Activated CD4-positive, CD25-positive, alpha-beta regulatory T cell treated with anti-CD3 and anti-CD28 coated beads, Interleukin-2, amount 50 U/mL, for 24 hours (primary cell): ENCODE measurements around the gene SH3PXD2B.
"Not testable (repeated sequence)": the region's sequence is repeated elsewhere in the genome, so short reads cannot be mapped to it uniquely, and the experiment has no call there.

Experiments used
- ATAC-seq, 2 donors: fragments of 150-1000 bp; cut with Tn5 transposase; one replicate each; pipeline ENCODE4 v1.10.0; 2021; ENCODE audit warnings: mild to moderate bottlenecking in 1 of 2, moderate library complexity in 1 of 2

Gene SH3PXD2B

DNA sequence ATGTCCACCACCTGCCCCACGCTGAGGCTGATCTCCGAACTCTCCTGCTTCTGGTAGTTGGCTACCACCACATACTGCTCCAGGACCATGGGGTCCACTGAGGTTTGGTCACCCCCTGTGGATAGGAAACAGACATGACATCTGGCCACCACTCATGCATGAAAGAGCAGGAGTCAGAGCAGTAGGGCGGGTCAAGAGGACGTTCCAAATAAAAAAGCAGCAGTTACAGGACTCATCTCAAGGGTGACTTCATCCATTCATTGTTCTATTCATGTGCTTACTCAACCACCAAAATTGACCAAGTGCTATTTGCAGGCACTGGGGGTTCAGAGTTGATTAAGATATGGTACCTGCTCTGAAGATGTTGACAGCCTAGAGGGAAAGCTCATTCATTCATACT lies 91.6 kb downstream of the SH3PXD2B start:
- ATAC-seq = no peak

DNA sequence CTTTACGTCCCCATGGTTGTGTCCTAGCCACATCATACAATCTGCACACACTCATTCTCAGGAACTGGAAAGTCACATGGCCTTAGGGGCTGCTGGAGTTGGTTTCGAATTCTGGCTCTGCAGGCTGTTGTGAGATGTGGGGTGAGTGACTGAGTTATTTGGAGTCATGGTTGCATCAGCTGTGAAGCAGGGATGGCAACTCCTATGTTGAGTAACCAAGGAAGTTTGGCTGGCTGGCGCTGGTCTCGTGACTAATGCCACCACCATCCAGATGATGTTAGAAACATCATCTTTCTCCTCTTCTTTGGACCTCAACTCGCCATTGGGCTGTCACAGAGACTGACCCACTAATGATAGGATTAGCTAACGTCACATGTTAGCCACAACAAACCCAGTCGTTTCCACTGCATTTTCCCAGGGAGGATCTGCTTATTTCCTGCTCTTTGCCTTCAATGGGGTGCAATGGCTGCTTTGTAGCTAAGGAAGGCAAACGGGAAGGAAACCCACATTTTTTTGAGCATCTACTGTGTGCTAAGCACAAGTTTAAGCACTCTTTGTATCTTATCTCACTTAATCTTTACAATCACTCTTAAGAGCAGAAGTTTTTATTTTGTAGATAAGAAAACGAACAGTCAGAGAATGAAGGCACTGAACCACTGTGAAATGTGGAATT lies 92.6 kb downstream of the SH3PXD2B start:
- ATAC-seq = peak in 1 of 2 donors; percentile 79

DNA sequence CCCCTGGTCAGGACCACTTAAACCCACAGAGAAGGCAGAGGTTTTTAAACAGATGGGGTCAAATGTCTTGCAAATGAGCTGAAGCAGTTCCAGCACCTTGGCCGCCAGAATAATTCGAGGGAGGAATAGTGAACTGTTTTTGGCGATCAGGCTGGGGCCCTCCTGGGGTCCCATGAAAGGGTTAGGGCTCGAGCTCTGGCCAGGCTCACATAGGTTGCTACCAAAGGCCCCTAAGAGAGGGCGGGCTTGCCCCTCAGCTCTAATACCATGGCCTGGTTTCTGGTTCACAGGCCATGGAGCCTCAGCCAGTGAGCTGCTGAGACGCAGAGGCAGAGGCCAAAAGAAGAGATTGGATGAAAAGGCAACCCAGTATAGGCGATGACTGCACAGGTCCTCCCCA lies 96.0 kb downstream of the SH3PXD2B start:
- ATAC-seq = no peak

DNA sequence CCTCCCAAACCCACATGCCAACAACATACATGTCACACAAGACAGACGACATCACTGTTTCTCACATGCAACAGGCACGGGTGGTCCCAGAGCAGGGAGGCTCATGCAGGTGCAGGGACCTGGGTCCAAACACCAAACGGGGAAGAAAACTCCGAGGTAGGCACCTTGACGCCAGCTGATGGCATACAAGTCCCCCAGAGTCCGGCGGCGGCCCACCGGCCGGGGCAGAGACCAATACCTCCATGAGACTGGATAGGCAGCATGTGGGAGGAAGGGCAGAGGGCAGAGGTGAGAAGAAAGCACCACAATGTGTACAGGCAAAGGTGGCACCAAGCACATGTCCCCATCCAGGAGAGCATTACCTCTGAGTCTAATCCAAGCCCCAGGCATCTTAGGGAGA lies 97.8 kb downstream of the SH3PXD2B start:
- no peak for ATAC-seq

DNA sequence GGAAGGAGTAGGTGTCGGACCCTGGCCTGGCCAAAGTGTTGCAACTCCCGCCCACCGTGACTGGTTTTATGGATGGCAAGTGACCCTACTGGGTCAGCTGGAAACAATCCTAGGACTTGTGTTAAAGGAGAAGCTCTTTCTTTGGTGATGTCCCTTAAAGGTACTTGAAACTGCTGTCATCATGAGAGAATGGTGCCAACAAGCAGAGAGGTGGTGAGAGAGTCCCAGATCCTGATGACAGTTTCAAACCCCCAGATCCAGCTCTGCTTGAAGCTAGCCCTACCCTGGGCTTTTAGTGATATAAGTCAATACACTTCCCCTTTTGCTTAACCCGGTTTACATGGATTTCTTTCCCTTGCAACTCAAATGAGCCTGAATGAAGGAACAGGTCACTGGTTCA lies 98.3 kb downstream of the SH3PXD2B start:
- no peak for ATAC-seq

DNA sequence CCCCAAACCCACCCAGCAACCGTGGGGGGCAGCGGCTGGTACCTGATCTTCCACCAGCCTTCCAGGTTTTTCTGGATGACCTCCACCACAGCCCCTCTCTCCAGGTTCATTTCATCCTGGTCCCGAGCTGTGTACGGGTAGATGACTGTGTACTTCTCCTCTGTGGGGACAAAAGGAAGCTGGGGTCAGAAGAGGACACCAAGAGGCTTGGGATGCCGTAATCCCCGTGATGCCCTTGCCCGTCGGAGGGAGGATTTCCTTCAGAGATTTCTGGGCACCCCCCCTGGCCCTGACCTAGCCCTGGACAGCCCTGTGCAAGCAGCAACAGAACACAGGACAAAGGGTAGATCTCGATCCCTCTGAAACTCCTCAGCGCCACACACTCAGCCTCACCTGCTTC lies 100.5 kb downstream of the SH3PXD2B start:
- ATAC-seq = no peak

DNA sequence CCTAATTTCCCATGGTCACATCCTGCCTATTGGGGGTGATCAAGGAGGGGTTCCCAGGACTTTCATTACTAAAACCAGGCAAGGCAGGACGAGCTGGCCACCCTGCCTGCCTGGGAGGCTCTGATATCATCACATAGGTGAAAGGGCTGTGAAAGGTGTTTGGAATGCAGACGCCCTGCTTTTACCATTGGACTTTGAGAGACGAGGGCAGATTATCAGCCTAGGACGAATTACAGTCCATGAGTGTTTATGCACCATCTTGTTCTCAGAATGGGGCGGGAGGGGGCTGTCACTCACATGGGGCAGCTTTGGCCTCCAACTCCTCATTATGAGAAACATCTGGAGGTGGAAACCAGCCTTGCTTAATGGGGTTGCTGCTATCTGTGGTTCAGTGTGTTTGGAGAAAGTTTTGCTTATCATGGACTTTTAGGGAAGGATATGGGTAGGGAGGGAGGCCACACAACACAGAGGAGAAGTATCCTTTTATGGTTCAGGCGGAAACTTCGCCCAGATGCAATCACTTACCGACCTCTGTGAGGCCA lies 101.0 kb downstream of the SH3PXD2B start:
- no peak for ATAC-seq

DNA sequence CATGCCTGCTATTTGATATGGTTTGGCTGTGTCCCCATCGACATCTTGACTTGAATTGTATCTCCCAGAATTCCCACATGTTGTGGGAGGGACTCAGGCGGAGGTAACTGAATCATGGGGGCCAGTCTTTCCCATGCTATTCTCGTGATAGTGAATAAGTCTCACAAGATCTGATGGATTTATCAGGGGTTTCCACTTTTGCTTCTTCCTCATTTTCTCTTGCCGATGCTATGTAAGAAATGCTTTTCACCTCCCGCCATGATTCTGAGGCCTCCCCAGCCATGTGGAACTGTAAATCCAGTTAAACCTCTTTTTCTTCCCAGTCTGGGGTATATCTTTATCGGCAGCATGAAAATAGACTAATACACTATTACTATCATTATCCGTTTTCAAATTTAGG lies 101.8 kb downstream of the SH3PXD2B start:
- not testable (repeated sequence) for ATAC-seq

DNA sequence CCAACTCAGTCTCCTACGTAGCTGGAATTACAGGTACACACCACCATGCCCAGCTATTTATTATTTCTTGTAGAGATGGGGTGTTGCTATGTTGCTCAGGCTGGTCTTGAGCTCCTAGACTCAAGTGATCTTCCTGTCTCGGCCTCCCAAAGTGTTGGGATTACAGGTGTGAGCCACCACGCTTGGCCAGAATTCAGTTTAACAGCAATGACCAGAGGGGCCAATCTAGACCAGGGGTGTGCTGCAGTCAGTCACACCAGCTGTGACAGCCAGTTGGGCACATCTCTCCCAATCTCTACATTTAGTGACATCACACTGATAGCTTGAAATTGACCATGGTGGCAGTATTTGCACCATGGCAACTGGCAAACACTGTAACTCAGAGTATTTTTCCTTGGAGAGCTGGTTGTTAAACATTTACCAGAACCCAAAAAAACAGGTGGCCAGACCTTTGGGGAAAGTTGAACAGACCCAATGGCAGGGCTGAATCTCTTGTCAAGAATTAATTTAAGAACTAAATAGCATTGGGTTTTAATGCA lies 103.0 kb downstream of the SH3PXD2B start:
- no peak for ATAC-seq

DNA sequence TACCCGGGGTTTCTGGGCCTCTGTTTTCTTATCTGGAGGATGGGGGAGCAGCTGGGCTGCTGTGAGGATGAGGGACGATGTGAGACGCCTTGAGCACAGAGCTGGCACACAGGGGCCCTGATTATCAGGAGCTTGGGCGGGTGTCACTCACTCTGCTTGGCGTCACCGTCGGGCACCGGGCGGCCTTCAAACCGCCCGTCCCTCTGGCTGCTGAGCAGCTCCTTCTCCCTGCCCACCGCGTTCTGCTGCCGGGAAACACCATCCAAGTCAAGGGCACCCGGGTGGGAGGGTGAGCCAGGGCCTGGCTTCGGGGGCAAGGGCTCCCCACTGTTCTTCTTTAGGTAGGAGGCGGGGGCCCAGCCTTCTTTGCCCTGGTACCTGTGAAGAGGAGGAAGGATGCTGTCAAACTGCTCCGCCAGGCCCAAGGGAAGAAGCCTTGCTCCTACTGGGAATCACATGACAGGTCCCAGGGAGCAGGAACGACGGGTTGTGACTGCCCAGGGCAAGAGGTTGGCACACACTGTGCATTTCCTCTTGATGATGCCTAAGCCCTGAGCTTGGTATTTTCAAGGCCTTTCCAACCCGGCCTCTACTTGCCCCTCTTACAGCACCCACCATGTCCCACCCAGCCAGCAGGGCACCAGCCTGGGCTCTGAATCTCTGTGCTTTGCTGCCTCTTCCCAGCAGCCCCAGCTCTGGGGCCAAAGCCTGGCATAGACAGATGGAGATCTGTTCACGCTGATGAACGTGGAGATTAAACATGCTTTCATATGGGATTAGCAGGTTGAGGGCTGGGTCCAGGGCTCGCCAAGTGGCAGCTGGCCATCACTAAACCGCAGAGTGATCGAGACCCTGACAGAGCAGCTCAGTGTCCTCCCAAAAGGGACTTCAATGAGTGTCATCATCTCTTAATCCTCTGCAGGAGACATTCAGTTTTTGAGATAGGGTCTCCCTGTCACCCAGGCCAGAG lies 103.8 kb downstream of the SH3PXD2B start:
- no peak for ATAC-seq

DNA sequence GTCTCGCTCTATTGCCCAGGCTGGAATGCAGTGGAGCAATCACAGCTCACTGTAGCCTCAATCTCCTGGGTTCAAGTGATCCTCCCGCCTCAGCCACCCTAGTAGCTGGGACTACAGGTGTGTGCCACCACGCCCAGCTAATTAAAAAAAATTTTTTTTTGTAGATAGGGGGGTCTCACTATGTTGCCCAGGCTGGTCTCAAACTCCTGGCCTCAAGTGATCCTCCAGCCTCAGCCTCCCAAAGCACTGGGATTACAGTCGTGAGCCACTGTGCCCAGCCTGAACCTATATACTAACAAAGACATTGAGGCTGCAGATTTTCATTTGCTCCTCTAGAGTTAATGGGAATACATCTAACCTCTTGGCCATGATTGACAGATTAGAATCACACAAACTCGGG lies 105.6 kb downstream of the SH3PXD2B start:
- not testable (repeated sequence) for ATAC-seq

DNA sequence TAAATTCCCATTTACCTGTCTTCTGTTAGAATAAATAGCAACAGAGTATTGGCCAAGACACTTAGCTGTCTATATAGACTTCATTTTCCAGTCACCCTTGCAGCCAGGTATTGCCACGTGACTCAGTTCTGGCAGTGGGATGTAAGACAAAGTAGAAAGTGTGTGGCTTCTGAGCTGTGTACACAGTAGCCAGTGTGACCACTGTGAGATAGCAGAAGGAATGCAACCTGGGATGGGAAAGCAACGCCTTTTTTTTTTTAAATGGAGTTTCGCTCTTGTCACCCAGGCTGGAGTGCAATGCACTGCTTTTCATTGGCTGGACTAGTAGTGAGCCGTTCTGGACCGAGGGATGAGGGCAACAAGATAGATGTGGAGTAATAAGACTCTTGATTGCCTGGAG lies 106.2 kb downstream of the SH3PXD2B start:
- no peak for ATAC-seq

DNA sequence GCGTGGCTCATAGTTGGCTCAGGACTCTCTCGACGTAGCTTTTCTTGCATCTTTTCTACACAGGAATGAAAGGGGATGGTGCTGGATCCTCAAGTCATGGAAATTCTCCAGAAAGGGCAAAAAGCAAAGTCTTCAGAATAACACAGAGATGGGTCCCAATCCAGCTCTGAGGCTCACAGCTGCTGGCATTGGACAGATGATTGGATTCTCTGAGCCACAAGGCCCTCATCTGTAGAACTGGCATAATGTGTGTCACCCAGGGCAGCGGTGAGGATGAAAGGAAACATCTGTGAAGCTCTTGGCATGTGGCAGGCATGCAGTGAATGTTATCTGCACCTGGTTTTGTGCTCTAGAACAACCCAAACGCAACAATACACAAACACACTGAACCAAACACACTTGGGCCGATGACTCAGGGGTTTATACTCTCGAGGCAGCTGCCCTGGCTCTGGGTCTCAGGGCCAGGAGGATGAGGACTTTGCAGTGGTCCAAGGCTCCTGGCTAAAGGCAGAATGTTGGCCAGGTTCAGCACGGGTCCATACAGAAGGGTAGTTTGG lies 106.8 kb downstream of the SH3PXD2B start:
- no peak for ATAC-seq

DNA sequence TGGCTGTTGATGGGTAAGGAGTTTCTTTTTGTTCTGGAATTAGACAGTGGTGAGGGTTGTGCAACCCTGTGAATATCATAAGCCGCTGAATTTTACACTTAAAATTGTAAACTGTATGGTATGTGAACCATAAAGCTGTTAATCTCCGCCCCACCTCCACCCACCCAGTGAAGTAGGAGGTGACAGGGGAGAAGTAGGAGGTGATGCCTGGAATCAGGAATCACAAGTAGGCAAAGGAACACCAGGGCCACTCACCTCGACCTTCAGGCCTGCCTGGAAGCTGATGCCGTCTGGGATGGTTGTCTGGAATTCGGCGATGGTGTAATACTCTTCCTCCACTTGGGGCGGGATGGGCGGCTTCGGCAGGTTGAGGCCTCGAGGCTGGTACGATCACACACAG lies 108.4 kb downstream of the SH3PXD2B start:
- no peak for ATAC-seq

DNA sequence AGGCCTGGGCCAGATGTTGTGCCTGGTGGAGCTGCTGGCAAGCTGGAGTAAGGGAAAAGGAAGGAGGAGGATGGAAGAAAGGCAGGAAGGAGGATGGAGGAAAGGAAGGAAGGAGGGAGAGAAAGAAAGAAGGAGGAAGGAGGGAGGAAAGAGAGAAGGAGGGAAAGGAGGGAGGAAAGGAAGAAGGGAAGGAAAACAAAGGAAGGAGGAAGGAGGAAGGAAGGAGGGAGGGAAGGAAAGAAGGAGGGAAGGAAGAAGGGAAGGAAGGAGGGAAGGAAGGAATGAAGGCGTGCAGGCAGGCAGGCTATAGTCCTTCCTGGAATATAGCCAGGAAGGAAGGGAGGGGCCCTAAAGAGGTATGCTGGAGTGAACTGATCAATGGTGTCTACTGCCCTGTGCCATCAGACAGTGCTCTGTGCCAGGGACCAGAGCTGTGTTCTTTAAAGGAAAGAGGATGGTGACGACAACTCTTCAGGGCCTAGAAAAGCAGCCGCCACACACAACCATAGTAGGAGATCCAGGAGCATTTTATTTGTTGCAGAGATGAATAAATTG lies 109.4 kb downstream of the SH3PXD2B start:
- no peak for ATAC-seq

DNA sequence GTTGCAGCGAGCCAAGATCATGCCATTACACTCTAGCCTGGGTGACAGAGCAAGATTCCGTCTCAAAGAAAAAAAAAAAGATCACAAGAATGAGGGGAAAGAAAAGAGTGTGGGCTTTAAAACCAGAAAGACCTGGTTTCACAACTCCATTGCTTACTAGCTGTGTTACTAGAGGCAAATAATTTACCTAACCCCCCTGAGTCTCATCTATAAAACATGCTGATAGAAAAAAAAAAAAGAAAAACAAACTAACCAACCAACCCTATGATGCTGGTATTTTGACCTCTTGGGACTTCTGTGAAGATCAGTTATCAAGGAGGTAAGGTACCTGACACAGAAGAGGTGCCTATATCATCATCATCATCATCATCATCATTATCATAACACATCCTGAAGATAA lies 110.6 kb downstream of the SH3PXD2B start:
- ATAC-seq = no peak

DNA sequence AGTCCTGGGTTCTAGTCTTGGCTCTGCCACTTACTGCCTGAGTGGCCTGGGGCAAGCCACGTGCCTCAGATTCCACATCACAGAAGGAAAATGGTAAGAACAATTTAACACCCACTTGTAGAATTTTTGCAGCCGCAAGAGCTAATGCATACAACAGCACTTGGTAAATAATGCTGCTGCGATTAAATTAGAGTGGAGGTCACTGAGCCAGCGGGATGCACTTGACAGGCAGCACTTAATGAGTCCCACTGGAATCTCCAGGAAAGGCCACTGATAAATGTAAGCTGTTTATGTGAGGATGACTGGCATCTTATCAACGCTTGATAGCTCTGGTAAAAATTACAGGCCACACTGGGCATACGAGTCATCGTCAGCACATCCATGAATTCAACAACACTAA lies 111.4 kb downstream of the SH3PXD2B start:
- ATAC-seq = no peak

DNA sequence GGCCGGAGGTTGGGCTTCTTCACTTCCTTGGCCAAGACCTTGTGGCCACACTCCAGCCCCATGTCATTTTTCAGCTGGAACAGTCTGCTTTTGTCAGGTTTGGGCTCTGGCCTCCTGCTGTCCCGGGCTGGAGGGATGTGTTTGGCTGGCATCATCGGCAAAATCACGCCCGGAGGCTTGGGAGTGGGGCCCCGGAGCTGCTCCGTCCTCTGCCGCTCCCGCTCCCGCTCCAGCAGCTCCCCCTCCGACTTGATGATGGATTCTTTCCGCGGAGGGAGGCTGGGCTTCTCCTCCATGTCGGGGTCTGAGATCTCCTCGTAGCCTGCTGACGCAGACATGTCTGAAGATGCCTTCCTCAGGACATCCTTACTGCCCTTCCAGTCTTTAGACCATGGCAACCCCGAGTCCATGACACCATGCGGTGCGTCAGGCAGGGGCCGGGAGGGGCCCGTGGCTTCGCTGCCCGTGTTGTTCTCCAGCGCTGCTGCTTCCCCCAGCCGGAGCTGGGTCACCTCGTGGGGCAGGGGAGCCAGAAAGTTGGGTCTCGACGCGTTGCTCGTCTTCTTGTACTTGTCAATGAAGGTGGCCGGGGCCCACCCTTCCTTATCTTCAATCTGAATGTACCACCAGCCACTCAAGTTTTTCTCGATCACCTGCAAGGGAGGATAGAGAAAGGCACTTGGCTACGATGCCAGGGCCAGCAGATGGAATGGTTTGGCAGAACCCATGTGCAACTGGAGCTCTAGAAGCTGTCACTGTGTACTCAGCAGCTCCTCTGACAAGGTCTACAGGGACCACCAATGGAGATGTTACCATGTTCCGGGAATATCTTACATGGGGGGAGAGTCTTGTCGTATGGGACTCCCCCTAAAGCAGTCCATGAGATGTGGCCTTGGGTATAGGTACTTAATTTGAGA lies 114.8 kb downstream of the SH3PXD2B start:
- ATAC-seq = no peak

DNA sequence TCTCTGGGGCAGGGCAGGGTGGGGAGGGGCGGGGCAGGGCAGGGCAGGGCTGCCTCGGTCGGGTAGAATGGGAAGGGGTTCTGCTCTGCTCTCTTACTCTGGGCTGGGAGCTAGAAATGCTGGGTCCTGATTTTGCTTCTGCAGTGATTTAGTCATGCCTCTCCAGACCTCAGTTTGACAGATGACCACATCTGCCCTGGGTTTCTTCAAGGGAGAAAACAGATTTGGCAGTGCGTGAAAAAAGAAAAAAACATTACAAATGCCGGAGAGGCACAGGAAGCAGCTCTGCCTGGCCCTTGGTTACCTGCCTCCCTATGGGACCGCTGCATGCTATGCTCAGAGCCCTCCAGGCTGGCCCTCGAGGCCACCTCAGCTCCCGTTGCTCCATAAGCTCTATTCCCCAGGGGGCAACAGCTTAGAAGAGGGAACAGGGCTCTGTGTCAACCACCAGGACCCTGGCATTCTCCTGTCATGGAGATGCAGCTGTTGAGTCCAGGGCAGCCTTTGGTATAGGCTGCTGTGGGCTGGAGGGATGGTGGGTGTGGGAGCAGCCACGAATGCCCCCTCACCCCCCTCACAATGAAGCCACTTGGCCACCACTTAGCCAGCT lies 117.5 kb downstream of the SH3PXD2B start:
- ATAC-seq = no peak

DNA sequence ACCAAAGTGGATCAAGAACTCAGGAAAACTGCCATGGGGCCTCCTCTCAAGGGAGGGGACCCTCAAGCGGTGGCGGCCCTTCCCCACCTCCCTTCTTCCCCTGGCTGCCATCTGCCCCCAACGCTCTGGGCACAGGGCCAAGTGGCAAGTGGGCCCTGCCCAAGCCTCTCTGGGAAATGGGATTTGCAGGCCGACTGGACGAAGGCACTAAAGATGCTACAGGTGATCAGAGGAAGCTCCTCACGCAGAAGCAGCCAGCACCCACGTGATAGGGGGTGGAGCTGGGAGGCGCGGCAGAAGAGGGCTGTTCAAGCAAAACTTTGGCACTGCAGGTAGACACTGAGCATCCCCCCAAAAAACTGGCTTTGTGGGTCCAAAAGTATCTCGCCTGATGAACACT lies 118.1 kb downstream of the SH3PXD2B start:
- ATAC-seq = no peak

DNA sequence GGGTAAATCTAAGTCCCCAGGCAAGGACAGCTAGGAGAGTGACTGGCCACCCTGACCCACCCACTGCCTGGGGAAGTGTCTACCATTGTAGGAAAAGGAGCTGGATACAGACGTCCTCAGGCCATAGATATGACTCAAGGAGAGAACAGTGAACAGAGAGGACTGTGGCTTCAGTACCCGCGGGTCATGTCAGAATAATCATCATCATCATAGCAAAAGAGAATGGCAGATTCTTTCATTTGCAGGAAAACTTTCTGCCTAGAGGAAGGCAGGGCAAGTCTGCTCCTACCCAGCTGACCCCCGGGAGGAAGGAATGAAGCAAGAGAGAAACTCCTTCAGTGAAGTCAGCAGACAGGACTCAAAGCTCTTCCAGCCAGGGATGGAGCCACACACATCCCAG lies 118.6 kb downstream of the SH3PXD2B start:
- ATAC-seq = no peak
